HEK293 (cell line): ENCODE measurements around the gene ZMYM4.

Experiments
- CTCF ChIA-PET: fragments of 350-600 bp; formaldehyde crosslinking; extraction: SDS; loops from one replicate; lab custom pipeline; 2021; ENCODE audit warnings: antibody characterized with exemption; lab: Yijun Ruan, JAX
- POLR2A ChIA-PET: fragments of 300-600 bp; formaldehyde crosslinking; extraction: SDS; loops from one replicate; lab custom pipeline; 2020; ENCODE audit warnings: antibody characterized with exemption, inconsistent platforms; lab: Yijun Ruan, JAX
- H3K27ac ChIP-seq: fragments of 200-500 bp; sonication (Bioruptor generic); 2 replicates; pipeline ENCODE4 v1.5.1; 2014; ENCODE audit warnings: low read depth, low read length, control low read depth, inconsistent platforms; ENCODE audit errors: extremely low read depth
- H3K36me3 ChIP-seq, 2 experiments: fragments of 200-500 bp in 1 of 2; sonication (Bioruptor generic) in 1 of 2; 1 replicate in 1 of 2; 2 replicates in 1 of 2; pipeline ENCODE4 v1.5.1; 2014 to 2017; ENCODE audit warnings: inconsistent platforms in 2 of 2, low read length in 2 of 2; ENCODE audit not compliant: control insufficient read depth in 2 of 2, insufficient read depth in 1 of 2
- H3K4me1 ChIP-seq: fragments of 200-500 bp; sonication (Bioruptor generic); 2 replicates; pipeline ENCODE4 v1.5.1; 2014; ENCODE audit warnings: mild to moderate bottlenecking, low read length, inconsistent platforms; ENCODE audit not compliant: control insufficient read depth, insufficient read depth
- H3K4me3 ChIP-seq: 2 replicates; pipeline ENCODE4 v1.5.1; 2011; ENCODE audit warnings: low read depth, mild to moderate bottlenecking, control low read depth, low read length, moderate library complexity
- H3K9me3 ChIP-seq: fragments of 200-500 bp; sonication (Bioruptor generic); 2 replicates; pipeline ENCODE4 v1.5.1; 2014; ENCODE audit warnings: low read depth, low read length, inconsistent platforms; ENCODE audit not compliant: control insufficient read depth, insufficient read depth
- HOXA7 ChIP-seq: sonication (generic); formaldehyde crosslinking; IDR thresholded peaks from 2 replicates; pipeline ENCODE4 v1.8.1; 2022; ENCODE audit warnings: missing genetic modification reagents, borderline replicate concordance
- IKZF3 ChIP-seq: fragments of 450-650 bp; IDR thresholded peaks from 2 replicates; pipeline ENCODE4 v1.5.0; 2018; ENCODE audit warnings: missing biosample characterization, mild to moderate bottlenecking, missing genetic modification characterization, moderate library complexity
- SP2 ChIP-seq: fragments of 450-650 bp; formaldehyde crosslinking; IDR thresholded peaks from 2 replicates; pipeline ENCODE4 v1.5.1; 2016; ENCODE audit warnings: missing biosample characterization, missing genetic modification characterization
- SP3 ChIP-seq: fragments of 450-650 bp; formaldehyde crosslinking; IDR thresholded peaks from 2 replicates; pipeline ENCODE4 v1.5.1; 2016; ENCODE audit warnings: missing biosample characterization, missing genetic modification characterization
- ZBTB48 ChIP-seq: fragments of 450-650 bp; formaldehyde crosslinking; IDR thresholded peaks from 2 replicates; pipeline ENCODE4 v1.5.1; 2016; ENCODE audit warnings: missing biosample characterization, missing genetic modification characterization
- ZBTB8A ChIP-seq: fragments of 450-650 bp; formaldehyde crosslinking; IDR thresholded peaks from 2 replicates; pipeline ENCODE4 v1.5.1; 2016; ENCODE audit warnings: missing biosample characterization, missing genetic modification characterization
- ZFHX2 ChIP-seq: fragments of 450-650 bp; formaldehyde crosslinking; conservative IDR thresholded peaks from 2 replicates; pipeline ENCODE4 v1.5.1; 2016; ENCODE audit warnings: missing biosample characterization, missing genetic modification characterization
- ZNF121 ChIP-seq: fragments of 450-650 bp; formaldehyde crosslinking; IDR thresholded peaks from 2 replicates; pipeline ENCODE4 v1.5.1; 2016; ENCODE audit warnings: missing biosample characterization, missing genetic modification characterization
- ZNF146 ChIP-seq: fragments of 450-650 bp; formaldehyde crosslinking; IDR thresholded peaks from 2 replicates; pipeline ENCODE4 v1.5.1; 2016; ENCODE audit warnings: missing biosample characterization, missing genetic modification characterization
- ZNF169 ChIP-seq: fragments of 450-650 bp; formaldehyde crosslinking; IDR thresholded peaks from 2 replicates; pipeline ENCODE4 v1.5.1; 2016; ENCODE audit warnings: missing biosample characterization, missing genetic modification characterization
- ZNF335 ChIP-seq: fragments of 450-650 bp; formaldehyde crosslinking; conservative IDR thresholded peaks from 2 replicates; pipeline ENCODE4 v1.5.1; 2016; ENCODE audit warnings: missing biosample characterization, missing genetic modification characterization
- ZNF473 ChIP-seq: fragments of 450-650 bp; formaldehyde crosslinking; IDR thresholded peaks from 2 replicates; pipeline ENCODE4 v1.5.1; 2017; ENCODE audit warnings: missing biosample characterization, missing genetic modification characterization
- ZNF521 ChIP-seq: fragments of 450-650 bp; formaldehyde crosslinking; IDR thresholded peaks from 2 replicates; pipeline ENCODE4 v1.5.1; 2017; ENCODE audit warnings: missing biosample characterization, mild to moderate bottlenecking, missing genetic modification characterization
- ZNF747 ChIP-seq: fragments of 450-650 bp; formaldehyde crosslinking; IDR thresholded peaks from 2 replicates; pipeline ENCODE4 v1.5.1; 2016; ENCODE audit warnings: missing biosample characterization, missing genetic modification characterization
- TF ChIP-seq, protein P1 (sequence below): fragments of 450-650 bp; formaldehyde crosslinking; IDR thresholded peaks from 2 replicates; pipeline ENCODE4 v1.5.1; 2016; ENCODE audit warnings: missing biosample characterization, missing genetic modification characterization, borderline replicate concordance
- TF ChIP-seq, protein P2 (sequence below): fragments of 450-650 bp; formaldehyde crosslinking; IDR thresholded peaks from 2 replicates; pipeline ENCODE4 v1.5.1; 2016; ENCODE audit warnings: missing biosample characterization, missing genetic modification characterization
- TF ChIP-seq, protein P3 (sequence below): fragments of 450-650 bp; formaldehyde crosslinking; IDR thresholded peaks from 2 replicates; pipeline ENCODE4 v1.5.1; 2016; ENCODE audit warnings: missing biosample characterization, missing genetic modification characterization

The ZMYM4 gene

DNA sequence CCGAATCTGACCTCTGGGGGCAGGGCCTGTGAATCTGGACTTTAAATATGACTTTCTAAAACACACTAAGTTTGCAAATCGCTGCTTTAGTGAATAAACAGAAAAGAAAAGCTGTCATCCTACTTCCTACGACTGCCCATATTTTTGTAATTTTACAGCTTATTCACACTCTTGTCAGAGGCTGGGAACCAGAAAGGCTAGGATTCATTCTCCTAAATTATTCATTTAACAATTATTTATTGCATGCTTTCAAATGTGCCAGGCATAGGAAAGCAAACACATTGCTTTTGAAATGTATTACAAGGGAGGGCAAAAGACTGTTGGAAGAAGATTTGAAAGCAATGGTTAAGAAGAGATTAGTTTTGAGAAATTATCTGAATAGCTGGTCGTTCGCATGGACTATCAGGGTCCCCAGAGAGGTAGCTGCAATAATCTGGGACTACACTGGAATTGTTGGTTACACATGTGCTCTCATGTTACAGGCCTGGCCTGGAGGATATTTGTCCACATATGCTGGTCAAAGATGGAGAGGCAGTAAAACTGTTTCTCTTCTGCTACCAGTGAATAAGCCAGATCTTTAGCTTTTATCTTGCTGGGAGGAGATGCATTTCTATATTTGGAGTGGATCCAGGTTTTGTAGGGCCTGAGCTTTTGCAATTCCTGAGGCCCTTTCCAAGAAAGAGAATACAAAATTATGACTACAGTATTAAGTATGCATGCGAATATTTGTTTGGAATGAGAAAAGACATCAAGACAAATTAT lies 46.0 kb upstream of the ZMYM4 start (continued):
- TF ChIP-seq, protein P1, sequence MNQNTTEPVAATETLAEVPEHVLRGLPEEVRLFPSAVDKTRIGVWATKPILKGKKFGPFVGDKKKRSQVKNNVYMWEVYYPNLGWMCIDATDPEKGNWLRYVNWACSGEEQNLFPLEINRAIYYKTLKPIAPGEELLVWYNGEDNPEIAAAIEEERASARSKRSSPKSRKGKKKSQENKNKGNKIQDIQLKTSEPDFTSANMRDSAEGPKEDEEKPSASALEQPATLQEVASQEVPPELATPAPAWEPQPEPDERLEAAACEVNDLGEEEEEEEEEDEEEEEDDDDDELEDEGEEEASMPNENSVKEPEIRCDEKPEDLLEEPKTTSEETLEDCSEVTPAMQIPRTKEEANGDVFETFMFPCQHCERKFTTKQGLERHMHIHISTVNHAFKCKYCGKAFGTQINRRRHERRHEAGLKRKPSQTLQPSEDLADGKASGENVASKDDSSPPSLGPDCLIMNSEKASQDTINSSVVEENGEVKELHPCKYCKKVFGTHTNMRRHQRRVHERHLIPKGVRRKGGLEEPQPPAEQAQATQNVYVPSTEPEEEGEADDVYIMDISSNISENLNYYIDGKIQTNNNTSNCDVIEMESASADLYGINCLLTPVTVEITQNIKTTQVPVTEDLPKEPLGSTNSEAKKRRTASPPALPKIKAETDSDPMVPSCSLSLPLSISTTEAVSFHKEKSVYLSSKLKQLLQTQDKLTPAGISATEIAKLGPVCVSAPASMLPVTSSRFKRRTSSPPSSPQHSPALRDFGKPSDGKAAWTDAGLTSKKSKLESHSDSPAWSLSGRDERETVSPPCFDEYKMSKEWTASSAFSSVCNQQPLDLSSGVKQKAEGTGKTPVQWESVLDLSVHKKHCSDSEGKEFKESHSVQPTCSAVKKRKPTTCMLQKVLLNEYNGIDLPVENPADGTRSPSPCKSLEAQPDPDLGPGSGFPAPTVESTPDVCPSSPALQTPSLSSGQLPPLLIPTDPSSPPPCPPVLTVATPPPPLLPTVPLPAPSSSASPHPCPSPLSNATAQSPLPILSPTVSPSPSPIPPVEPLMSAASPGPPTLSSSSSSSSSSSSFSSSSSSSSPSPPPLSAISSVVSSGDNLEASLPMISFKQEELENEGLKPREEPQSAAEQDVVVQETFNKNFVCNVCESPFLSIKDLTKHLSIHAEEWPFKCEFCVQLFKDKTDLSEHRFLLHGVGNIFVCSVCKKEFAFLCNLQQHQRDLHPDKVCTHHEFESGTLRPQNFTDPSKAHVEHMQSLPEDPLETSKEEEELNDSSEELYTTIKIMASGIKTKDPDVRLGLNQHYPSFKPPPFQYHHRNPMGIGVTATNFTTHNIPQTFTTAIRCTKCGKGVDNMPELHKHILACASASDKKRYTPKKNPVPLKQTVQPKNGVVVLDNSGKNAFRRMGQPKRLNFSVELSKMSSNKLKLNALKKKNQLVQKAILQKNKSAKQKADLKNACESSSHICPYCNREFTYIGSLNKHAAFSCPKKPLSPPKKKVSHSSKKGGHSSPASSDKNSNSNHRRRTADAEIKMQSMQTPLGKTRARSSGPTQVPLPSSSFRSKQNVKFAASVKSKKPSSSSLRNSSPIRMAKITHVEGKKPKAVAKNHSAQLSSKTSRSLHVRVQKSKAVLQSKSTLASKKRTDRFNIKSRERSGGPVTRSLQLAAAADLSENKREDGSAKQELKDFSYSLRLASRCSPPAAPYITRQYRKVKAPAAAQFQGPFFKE (tag by site-specific recombination), result no peak
- TF ChIP-seq ZNF169 (no peak), SP2 (tag by site-specific recombination) (no peak), ZNF473 (tag by site-specific recombination) (no peak), IKZF3 (no peak)

DNA sequence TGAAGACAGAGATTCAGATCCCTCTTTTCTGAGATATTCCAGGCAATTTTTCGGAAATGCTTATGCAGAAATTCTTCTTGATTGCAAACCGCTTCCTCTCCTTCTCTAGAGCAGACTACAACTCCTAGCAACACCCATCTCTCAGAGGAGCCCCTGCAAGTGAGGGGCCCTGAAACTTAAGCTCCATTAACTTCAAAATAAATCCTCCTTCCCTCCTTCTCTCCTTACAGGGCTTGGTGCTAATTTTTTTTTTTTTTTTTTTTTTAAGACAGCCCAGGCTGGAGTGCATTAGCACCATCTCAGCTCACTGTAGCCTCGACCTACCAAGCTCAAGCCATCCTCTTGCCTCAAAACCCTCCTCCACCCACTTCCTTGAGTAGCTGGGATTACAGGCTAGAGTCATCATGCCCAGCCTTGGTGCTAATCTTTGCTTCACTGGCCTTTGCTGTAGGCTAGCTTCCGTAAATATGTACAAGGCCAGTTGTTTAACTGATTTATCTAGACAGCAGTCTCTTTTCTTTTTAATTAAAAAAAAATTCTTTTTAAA lies 45.4 kb upstream of the ZMYM4 start:
- no peak overlapping the region for H3K4me3 ChIP-seq
- 0 out of 2 replicates have a peak, but pooled peaks have one; percentile 9 for TF ChIP-seq ZNF335
- TF ChIP-seq ZNF747 (tag by site-specific recombination), result no peak
- TF ChIP-seq, protein P2, sequence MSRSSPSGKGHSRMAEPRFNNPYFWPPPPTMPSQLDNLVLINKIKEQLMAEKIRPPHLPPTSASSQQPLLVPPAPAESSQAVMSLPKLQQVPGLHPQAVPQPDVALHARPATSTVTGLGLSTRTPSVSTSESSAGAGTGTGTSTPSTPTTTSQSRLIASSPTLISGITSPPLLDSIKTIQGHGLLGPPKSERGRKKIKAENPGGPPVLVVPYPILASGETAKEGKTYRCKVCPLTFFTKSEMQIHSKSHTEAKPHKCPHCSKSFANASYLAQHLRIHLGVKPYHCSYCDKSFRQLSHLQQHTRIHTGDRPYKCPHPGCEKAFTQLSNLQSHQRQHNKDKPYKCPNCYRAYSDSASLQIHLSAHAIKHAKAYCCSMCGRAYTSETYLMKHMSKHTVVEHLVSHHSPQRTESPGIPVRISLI (tag by site-specific recombination), result 0 out of 2 replicates have a peak, but pooled peaks have one; percentile 29
- no peaks in the 10 kb centered on the region for H3K9me3 ChIP-seq
- ChIA-PET POLR2A (interaction anchor here (1.2 kb wide), 1 partner anchor 30 kb away, joined by 7 read pairs; the partner anchor contains the start of gene SFPQ), CTCF (interaction anchor here (1.1 to 3.0 kb wide), 3 partner anchors 8 to 371 kb away, joined by 4 to 10 read pairs (median 9); no protein-coding TSS in a partner anchor)
- H3K36me3 ChIP-seq, result no peaks in the 10 kb centered on the region
- no peak overlapping the region for H3K27ac ChIP-seq
- no peaks in the 10 kb centered on the region for H3K4me1 ChIP-seq

DNA sequence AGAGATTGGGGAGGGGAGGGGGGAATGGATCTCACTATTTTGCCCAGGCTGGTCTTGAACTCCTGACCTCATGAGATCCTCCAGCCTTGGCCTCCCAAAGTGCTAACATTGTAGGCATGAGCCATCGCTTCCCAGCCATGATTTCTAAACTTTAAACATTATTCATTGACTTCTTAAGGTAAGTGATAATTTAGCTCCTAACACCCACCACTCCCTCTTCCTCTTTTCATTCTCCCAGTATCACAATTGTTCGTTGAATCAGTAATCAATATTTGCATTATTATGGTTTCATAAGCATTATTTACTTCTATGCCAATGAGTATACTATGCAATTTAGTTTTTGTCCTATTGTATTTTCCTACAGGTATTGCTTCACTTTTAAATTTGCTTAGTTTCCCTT lies 42.0 kb upstream of the ZMYM4 start:
- no peak for TF ChIP-seq HOXA7
- Histone ChIP-seq H3K4me3 (no peak overlapping the region), H3K36me3 (no peaks in the 10 kb centered on the region), H3K27ac (no peak overlapping the region), H3K9me3 (no peaks in the 10 kb centered on the region), H3K4me1 (no peaks in the 10 kb centered on the region)
- ChIA-PET CTCF (no interaction called here), POLR2A (no interaction called here)

DNA sequence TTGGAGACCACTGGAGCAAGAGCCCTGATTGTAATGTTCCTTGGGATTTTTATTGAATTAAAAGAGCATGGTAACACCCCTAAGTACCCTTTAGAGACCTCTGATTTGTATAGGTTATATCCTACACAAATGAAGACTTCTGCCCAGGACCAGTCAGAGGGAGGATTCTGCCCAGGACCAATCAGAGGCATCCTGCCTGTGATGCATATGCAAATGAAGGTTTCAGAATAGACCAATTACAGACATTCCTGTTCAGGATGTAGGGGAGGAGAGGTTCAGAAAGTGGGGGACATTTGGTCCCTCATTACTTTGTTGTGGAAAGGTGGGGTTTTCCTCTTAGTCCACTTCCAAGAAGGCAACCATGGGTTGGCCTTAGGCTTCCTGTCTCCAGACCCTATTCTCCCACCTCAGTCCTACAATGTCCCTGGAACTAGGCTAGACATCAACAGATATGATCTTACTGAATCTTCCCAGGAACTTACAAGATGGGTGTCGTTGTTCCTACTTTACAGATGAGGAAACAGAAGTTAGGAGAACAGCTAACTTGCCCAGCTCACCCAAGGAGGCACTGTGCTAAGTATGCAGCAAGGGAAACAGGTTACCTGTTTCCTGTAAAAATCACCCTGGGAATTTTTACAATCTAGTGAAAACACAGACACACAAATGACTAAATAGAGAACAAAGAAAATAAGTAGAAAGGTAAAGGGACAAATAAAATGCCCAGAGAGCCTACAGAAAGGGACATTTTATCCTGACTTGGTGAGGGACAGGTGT lies 38.7 kb upstream of the ZMYM4 start:
- no peaks in the 10 kb centered on the region for H3K36me3 ChIP-seq
- TF ChIP-seq, protein P3, sequence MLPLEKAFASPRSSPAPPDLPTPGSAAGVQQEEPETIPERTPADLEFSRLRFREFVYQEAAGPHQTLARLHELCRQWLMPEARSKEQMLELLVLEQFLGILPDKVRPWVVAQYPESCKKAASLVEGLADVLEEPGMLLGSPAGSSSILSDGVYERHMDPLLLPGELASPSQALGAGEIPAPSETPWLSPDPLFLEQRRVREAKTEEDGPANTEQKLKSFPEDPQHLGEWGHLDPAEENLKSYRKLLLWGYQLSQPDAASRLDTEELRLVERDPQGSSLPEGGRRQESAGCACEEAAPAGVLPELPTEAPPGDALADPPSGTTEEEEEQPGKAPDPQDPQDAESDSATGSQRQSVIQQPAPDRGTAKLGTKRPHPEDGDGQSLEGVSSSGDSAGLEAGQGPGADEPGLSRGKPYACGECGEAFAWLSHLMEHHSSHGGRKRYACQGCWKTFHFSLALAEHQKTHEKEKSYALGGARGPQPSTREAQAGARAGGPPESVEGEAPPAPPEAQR (tag by site-specific recombination), result no peak
- TF ChIP-seq ZNF521, result no peak
- no peak for TF ChIP-seq ZNF146
- TF ChIP-seq ZBTB8A (tag by site-specific recombination), result no peak
- TF ChIP-seq ZBTB48 (tag by site-specific recombination), result no peak
- no peak for TF ChIP-seq ZFHX2 (tag by site-specific recombination)
- no peak for TF ChIP-seq ZNF121
- TF ChIP-seq SP3 (tag by site-specific recombination), result no peak
- POLR2A ChIA-PET, result no interaction called here
- H3K4me3 ChIP-seq, result no peak overlapping the region
- no peaks in the 10 kb centered on the region for H3K4me1 ChIP-seq
- CTCF ChIA-PET, result no interaction called here
- H3K9me3 ChIP-seq, result no peaks in the 10 kb centered on the region
- no peak overlapping the region for H3K27ac ChIP-seq
